Measurements from ENCODE around the gene TM9SF1. TPM values are rescaled to one million over a fixed set of nuclear protein-coding genes. Genes with fewer than 3 reads are reported as not detected.

TM9SF1 gene
- total and polyA plus RNA-seq, 2 donors from 2014 or later = 41.1 to 83.6 TPM

DNA sequence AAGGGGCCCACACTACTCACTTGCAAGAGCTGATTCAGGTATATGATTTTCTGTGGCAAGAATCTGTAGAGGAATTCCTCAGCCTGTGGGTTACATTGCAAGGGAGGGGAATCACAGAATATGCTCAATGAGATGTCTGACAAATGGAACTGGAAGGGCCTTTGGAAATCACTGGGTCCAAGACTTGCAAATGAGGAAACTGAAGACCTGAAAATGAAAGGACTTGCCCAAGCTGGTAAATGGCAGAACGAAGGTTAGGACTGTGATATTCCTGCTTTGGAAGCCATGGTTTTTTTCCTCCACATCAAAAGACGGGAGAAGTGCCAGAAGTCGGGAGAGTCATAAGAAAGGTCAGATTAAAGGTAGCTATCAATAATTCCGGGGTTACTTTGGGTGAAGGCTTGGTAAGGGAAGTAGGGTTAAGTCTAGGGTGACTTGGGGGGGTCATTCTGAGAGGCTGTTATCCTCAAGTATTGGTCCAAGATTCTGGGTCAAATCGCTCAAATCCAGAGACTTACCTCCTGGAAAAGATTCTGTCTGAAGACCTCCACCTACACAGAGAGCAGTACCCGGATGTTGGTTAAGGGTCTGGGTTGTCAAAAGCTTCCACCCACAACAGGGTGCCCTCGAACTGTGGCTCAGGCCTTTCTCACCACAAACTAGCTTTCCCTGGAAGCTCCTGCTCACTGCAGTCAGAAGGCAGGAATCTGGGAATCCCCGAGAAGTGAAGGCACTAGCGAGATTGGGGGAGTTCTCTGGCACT lies 49.4 kb downstream of the TM9SF1 start:
- Histone ChIP-seq H3K9ac (ENCODE audit: low read length in 3 of 3) (peak overlapping the region; percentile 50 to 92 (median 72)), H3K36me3 (ENCODE audit: control insufficient read depth in 2 of 3, insufficient read depth in 3 of 3, low read length in 3 of 3) (peaks cover 4 to 17% (median 15%) of the 10 kb centered on the region in 3 donors), H3K27me3 (ENCODE audit: control insufficient read depth, insufficient read depth, low read length) (no peaks in the 10 kb centered on the region), H3K4me3 (ENCODE audit: low read length in 3 of 3) (peak overlapping the region; percentile 84 to 94 (median 87)), H3K4me1 (ENCODE audit: control insufficient read depth in 2 of 3, insufficient read depth in 2 of 3, low read depth in 1 of 3, low read length in 3 of 3) (peaks cover 2 to 29% (median 11%) of the 10 kb centered on the region in 3 donors), H3K9me3 (ENCODE audit: control insufficient read depth in 2 of 3, insufficient read depth in 1 of 3, low read length in 3 of 3) (no peaks in the 10 kb centered on the region), H3K27ac (ENCODE audit: low read depth in 2 of 2, low read length in 2 of 2) (peak overlapping the region; percentile 91 to 98)
- DNase-seq (no peak), FAIRE-seq (no peak)
- intact Hi-C loops (cut with DNase I) = no loop called here
- TF ChIP-seq, protein P1, sequence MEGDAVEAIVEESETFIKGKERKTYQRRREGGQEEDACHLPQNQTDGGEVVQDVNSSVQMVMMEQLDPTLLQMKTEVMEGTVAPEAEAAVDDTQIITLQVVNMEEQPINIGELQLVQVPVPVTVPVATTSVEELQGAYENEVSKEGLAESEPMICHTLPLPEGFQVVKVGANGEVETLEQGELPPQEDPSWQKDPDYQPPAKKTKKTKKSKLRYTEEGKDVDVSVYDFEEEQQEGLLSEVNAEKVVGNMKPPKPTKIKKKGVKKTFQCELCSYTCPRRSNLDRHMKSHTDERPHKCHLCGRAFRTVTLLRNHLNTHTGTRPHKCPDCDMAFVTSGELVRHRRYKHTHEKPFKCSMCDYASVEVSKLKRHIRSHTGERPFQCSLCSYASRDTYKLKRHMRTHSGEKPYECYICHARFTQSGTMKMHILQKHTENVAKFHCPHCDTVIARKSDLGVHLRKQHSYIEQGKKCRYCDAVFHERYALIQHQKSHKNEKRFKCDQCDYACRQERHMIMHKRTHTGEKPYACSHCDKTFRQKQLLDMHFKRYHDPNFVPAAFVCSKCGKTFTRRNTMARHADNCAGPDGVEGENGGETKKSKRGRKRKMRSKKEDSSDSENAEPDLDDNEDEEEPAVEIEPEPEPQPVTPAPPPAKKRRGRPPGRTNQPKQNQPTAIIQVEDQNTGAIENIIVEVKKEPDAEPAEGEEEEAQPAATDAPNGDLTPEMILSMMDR (IDR thresholded peaks at IDR 0.05; ENCODE audit: borderline replicate concordance, extremely low read depth, insufficient read depth) = no peak

DNA sequence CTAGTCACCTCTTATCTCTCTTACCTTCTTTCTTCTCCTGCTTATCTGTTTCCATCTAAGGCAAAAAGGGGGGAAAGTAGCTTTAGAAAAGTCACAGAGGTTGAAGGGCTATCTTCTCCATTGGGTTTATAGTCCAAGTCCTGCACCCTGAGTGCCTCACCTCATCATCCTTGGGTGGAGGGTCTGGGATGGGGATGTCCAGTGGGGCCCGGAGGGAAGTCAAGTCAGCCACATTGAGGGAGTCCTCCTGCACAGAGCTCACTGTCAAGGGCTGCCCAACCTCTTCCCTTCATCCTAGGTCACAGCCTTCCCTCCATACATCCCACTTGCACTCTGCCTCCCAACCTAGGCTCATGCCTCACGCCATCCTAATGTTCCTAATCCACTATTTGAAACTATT lies 50.0 kb downstream of the TM9SF1 start:
- Histone ChIP-seq H3K9me3 (ENCODE audit: control insufficient read depth in 2 of 3, insufficient read depth in 1 of 3, low read length in 3 of 3) (no peaks in the 10 kb centered on the region), H3K4me3 (ENCODE audit: low read length in 3 of 3) (peak overlapping the region in 1 of 3 donors; percentile 94), H3K36me3 (ENCODE audit: control insufficient read depth in 2 of 3, insufficient read depth in 3 of 3, low read length in 3 of 3) (peaks cover 4 to 11% (median 10%) of the 10 kb centered on the region in 3 donors), H3K27me3 (ENCODE audit: control insufficient read depth, insufficient read depth, low read length) (no peaks in the 10 kb centered on the region), H3K9ac (ENCODE audit: low read length in 3 of 3) (no peak overlapping the region), H3K4me1 (ENCODE audit: control insufficient read depth in 2 of 3, insufficient read depth in 2 of 3, low read depth in 1 of 3, low read length in 3 of 3) (peaks cover 2 to 32% (median 11%) of the 10 kb centered on the region in 3 donors), H3K27ac (ENCODE audit: low read depth in 2 of 2, low read length in 2 of 2) (no peak overlapping the region)
- intact Hi-C loops (cut with DNase I) = no loop called here
- DNase-seq (peak in 1 of 5 donors; percentile 18), FAIRE-seq (no peak)
- TF ChIP-seq, protein P1 (IDR thresholded peaks at IDR 0.05; ENCODE audit: borderline replicate concordance, extremely low read depth, insufficient read depth) = no peak

DNA sequence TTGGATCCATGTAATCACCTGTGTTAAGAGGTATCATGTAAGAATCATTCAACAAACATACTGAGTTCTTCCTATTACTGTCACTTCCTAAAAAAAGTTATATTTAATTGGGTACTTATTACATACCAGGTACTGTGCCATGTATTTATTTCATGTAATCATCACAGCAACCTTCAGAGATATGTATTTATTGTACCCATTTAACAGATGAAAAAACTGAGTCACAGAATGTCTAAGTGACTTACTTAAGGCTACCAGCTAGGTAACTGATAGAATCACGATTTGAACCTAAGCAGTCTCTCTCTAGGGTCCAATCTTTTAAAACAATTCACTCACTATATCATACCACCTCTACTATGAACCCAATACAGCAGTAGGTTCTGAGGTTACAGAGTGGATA lies 50.8 kb downstream of the TM9SF1 start:
- DNase-seq = no peak
- peak overlapping the region in 1 of 3 donors; percentile 9 for H3K9ac ChIP-seq (ENCODE audit: low read length in 3 of 3)
- no peaks in the 10 kb centered on the region for H3K9me3 ChIP-seq (ENCODE audit: control insufficient read depth in 2 of 3, insufficient read depth in 1 of 3, low read length in 3 of 3)
- TF ChIP-seq, protein P1 (IDR thresholded peaks at IDR 0.05; ENCODE audit: borderline replicate concordance, extremely low read depth, insufficient read depth) = no peak
- H3K4me3 ChIP-seq (ENCODE audit: low read length in 3 of 3) = no peak overlapping the region
- peaks cover 2 to 35% (median 11%) of the 10 kb centered on the region in 3 donors for H3K4me1 ChIP-seq (ENCODE audit: control insufficient read depth in 2 of 3, insufficient read depth in 2 of 3, low read depth in 1 of 3, low read length in 3 of 3)
- no peak for FAIRE-seq
- intact Hi-C loops (cut with DNase I) = no loop called here
- H3K36me3 ChIP-seq (ENCODE audit: control insufficient read depth in 2 of 3, insufficient read depth in 3 of 3, low read length in 3 of 3) = peaks cover under 1 to 4% (median 3%) of the 10 kb centered on the region in 3 donors
- no peaks in the 10 kb centered on the region for H3K27me3 ChIP-seq (ENCODE audit: control insufficient read depth, insufficient read depth, low read length)
- no peak overlapping the region for H3K27ac ChIP-seq (ENCODE audit: low read depth in 2 of 2, low read length in 2 of 2)

Measured in kidney (tissue), 14 donors.